Endothelial cell of umbilical vein (primary cell): ENCODE measurements around the gene PPP1R9A. TPM values are rescaled to one million over a fixed set of nuclear protein-coding genes. Genes with fewer than 3 reads are reported as not detected.

Source experiments
- BruUV-seq: library from RNA; stranded (reverse); fragments of 400-500 nt; replicated peaks from 2 replicates; lab custom pipeline; 2021; lab: Mats Ljungman, UMichigan
- CTCF ChIA-PET: fragments of 300-600, 350-600 bp; sonication (Branson Sonifier 250); formaldehyde crosslinking; loops from one replicate; lab custom pipeline; 2021; ENCODE audit warnings: antibody characterized with exemption, inconsistent platforms; lab: Charles Lee
- POLR2A ChIA-PET: fragments of 300-600, 350-600 bp; sonication (Branson Sonifier 250); formaldehyde crosslinking; loops from one replicate; lab custom pipeline; 2021; ENCODE audit warnings: antibody characterized with exemption, inconsistent platforms; lab: Charles Lee
- DNase-seq: peaks from one replicate; pipeline ENCODE4 v3.0.0-alpha.2; 2011; ENCODE audit warnings: low read depth, low spot score
- FAIRE-seq: peaks from 2 replicates; lab custom pipeline; 2011; peaks lifted over from hg19 to GRCh38; lab: Jason Lieb, UNC
- H2AFZ ChIP-seq: 2 replicates; pipeline ENCODE4 v1.6.0; 2012; ENCODE audit warnings: low read depth, low read length, control low read depth, inconsistent platforms
- H3K27ac ChIP-seq: 2 replicates; pipeline ENCODE4 v1.5.1; 2011; ENCODE audit warnings: low read depth, mild to moderate bottlenecking, control low read depth, low read length, moderate library complexity; ENCODE audit not compliant: insufficient read depth
- H3K27me3 ChIP-seq, 2 experiments: 2 replicates each; pipeline versions ENCODE4 v1.6.0 to v1.6.1; 2011; ENCODE audit warnings: low read length in 2 of 2, mixed read lengths in 1 of 2; ENCODE audit not compliant: control insufficient read depth in 2 of 2, insufficient read depth in 2 of 2
- H3K36me3 ChIP-seq, 2 experiments: 2 replicates in 1 of 2; 3 replicates in 1 of 2; pipeline ENCODE4 v1.5.1; 2011; ENCODE audit warnings: low read length in 2 of 2, mild to moderate bottlenecking in 1 of 2, moderate library complexity in 1 of 2; ENCODE audit not compliant: control insufficient read depth in 2 of 2, insufficient read depth in 2 of 2; ENCODE audit errors: extremely low read depth in 1 of 2
- H3K4me1 ChIP-seq: 3 replicates; pipeline ENCODE4 v1.5.1; 2011; ENCODE audit warnings: mild to moderate bottlenecking, low read length; ENCODE audit not compliant: control insufficient read depth, insufficient read depth; ENCODE audit errors: extremely low read depth
- H3K4me2 ChIP-seq: 2 replicates; pipeline ENCODE4 v1.6.1; 2011; ENCODE audit warnings: low read length, control low read depth, mixed read lengths; ENCODE audit not compliant: insufficient read depth
- H3K4me3 ChIP-seq, 3 experiments: fragments of 200-600 bp in 1 of 3; sonication (generic), shearing (Covaris generic) in 1 of 3; replicated peaks in 1 of 3; 2 replicates each; pipeline ENCODE4 v1.5.1; 2011 to 2016; ENCODE audit warnings: control low read depth in 3 of 3, low read length in 3 of 3, mild to moderate bottlenecking in 2 of 3, inconsistent platforms in 1 of 3, low read depth in 1 of 3, moderate library complexity in 1 of 3; ENCODE audit not compliant: insufficient read depth in 1 of 3
- H3K79me2 ChIP-seq: 2 replicates; pipeline ENCODE4 v1.6.0; 2012; ENCODE audit warnings: low read length, inconsistent platforms; ENCODE audit not compliant: control insufficient read depth, insufficient read depth
- H3K9ac ChIP-seq: replicated peaks from 2 replicates; pipeline ENCODE3; 2011; ENCODE audit warnings: low read length, control low read depth; ENCODE audit not compliant: insufficient read depth; ENCODE audit errors: extremely low read depth
- H3K9me1 ChIP-seq: replicated peaks from 3 replicates; pipeline ENCODE4 v1.6.0; 2011; ENCODE audit warnings: mild to moderate bottlenecking, low read length; ENCODE audit not compliant: control insufficient read depth, insufficient read depth; ENCODE audit errors: extremely low read depth
- H3K9me3 ChIP-seq: replicated peaks from 2 replicates; pipeline ENCODE4 v1.5.1; 2012; ENCODE audit warnings: low read length, inconsistent platforms; ENCODE audit not compliant: control insufficient read depth, insufficient read depth
- H4K20me1 ChIP-seq: replicated peaks from 2 replicates; pipeline ENCODE3; 2011; ENCODE audit warnings: mild to moderate bottlenecking, low read length; ENCODE audit not compliant: control insufficient read depth, insufficient read depth; ENCODE audit errors: extremely low read depth
- CTCF ChIP-seq, 2 donors: IDR thresholded peaks; 1 replicate in 1 of 2; 2 replicates in 1 of 2; pipeline ENCODE4 v1.5.1; 2011; ENCODE audit warnings: low read length in 2 of 2, mild to moderate bottlenecking in 2 of 2, moderate library complexity in 2 of 2, control low read depth in 1 of 2, inconsistent platforms in 1 of 2, low read depth in 1 of 2; ENCODE audit not compliant: insufficient read depth in 1 of 2; ENCODE audit errors: extremely low read depth in 1 of 2
- EZH2 ChIP-seq: IDR thresholded peaks from 2 replicates; pipeline ENCODE4 v1.6.1; 2012; ENCODE audit warnings: borderline replicate concordance, low read depth, mild to moderate bottlenecking, moderate library complexity, low read length, inconsistent platforms; ENCODE audit not compliant: severe bottlenecking
- FOS ChIP-seq: IDR thresholded peaks from 2 replicates; pipeline ENCODE4 v1.6.1; 2011; ENCODE audit warnings: mild to moderate bottlenecking, low read length, moderate library complexity, borderline replicate concordance; ENCODE audit not compliant: insufficient read depth
- GATA2 ChIP-seq: IDR thresholded peaks from 2 replicates; pipeline ENCODE4 v1.7.0; 2011; ENCODE audit warnings: low read depth, mild to moderate bottlenecking, moderate library complexity, mixed read lengths, low read length; ENCODE audit not compliant: insufficient read length, insufficient read depth
- JUN ChIP-seq: IDR thresholded peaks from 2 replicates; pipeline ENCODE4 v1.6.1; 2011; ENCODE audit warnings: borderline replicate concordance, low read depth; ENCODE audit not compliant: insufficient read length, insufficient read depth
- MAX ChIP-seq: IDR thresholded peaks from 2 replicates; pipeline ENCODE4 v1.6.1; 2011; ENCODE audit not compliant: insufficient read depth, insufficient read length
- MYC ChIP-seq: IDR thresholded peaks from one replicate; pipeline ENCODE4 v1.6.1; 2011; ENCODE audit warnings: mild to moderate bottlenecking, low read depth, low read length
- POLR2A ChIP-seq: IDR thresholded peaks from 2 replicates; pipeline ENCODE4 v1.6.1; 2012; ENCODE audit warnings: low read depth, mild to moderate bottlenecking, control low read depth, low read length
- POLR2AphosphoS5 ChIP-seq: IDR thresholded peaks from 2 replicates; pipeline ENCODE4 v1.6.1; 2012; ENCODE audit warnings: low read depth, mild to moderate bottlenecking, control low read depth, low read length, moderate library complexity; ENCODE audit not compliant: insufficient read depth
- dilution Hi-C: fragments of 300-500 bp; cut with MboI; formaldehyde crosslinking; loops from one replicate; pipeline ENCODE4 v1.15.0; 2019; ENCODE audit warnings: low sequenced_read_pairs; ENCODE audit not compliant: extremely low pct_ligation_motif_present
- intact Hi-C: fragments of 100-400 bp; cut with micrococcal nuclease; formaldehyde crosslinking; loops from one replicate; pipeline ENCODE4 v1.10.0; 2022
- polyA plus RNA-seq, 4 experiments: library from polyadenylated mRNA; depleted of rRNA in 3 of 4; stranded (reverse) in 3 of 4; unstranded in 1 of 4; fragments of >200 nt; gene quantifications; 2 replicates each; pipeline versions ENCODE4 v1.2.1 to v1.2.3, GENCODE V29; 2011 to 2012; ENCODE audit warnings: missing spikeins in 1 of 4
- total RNA-seq: library from RNA; stranded (reverse); gene quantifications from 2 replicates; pipeline ENCODE4 v1.2.3, GENCODE V29; 2021

PPP1R9A gene
- total and polyA plus RNA-seq, 2 donors (not counting 3 experiments of a cell fraction or from before 2014, with no cell fraction given) = 0.50 to 3.0 TPM

DNA sequence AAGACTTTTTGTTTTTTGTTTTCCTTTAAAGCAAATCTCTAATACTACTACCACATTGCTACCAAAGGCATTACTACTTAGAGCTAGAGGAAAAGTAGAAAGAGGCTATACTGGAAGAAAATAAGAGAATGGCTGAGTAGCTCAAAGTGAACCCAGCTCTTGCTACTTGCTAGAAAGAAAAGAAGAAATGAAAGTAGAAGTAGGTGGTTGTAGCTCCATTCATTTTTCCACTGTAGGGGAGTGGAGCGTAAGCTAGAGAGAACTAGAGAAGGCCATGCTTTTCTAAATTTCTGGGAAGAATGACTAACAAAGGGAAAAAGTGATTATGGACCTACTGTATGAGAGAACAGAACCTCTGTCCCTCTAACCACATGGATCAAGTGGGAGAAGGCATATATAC is 232.5 kb downstream of the PPP1R9A start:
- intact Hi-C loops = no loop called here
- ChIA-PET CTCF (interaction anchor here (0.6 to 1.0 kb wide), 5 partner anchors 10 to 711 kb away, joined by 3 to 5 read pairs (median 3); no protein-coding TSS in a partner anchor), POLR2A (no interaction called here)
- dilution Hi-C loops = no loop called here
- Histone ChIP-seq H3K36me3 (no peaks in the 10 kb centered on the region), H3K27ac (no peak overlapping the region), H3K9ac (no peak overlapping the region), H3K9me1 (no peaks in the 10 kb centered on the region), H3K79me2 (no peaks in the 10 kb centered on the region), H3K27me3 (no peaks in the 10 kb centered on the region), H4K20me1 (no peaks in the 10 kb centered on the region), H3K9me3 (no peaks in the 10 kb centered on the region), H2AFZ (no peak overlapping the region), H3K4me2 (no peak overlapping the region), H3K4me3 (no peak overlapping the region), H3K4me1 (no peaks in the 10 kb centered on the region)
- FAIRE-seq (no peak), DNase-seq (no peak)
- no peak for TF ChIP-seq EZH2
- no peak for TF ChIP-seq JUN
- TF ChIP-seq MAX = no peak
- no peak for TF ChIP-seq POLR2A
- TF ChIP-seq GATA2 = no peak
- no peak for TF ChIP-seq POLR2AphosphoS5
- TF ChIP-seq CTCF (IDR thresholded peaks at IDR 0.05; ENCODE audit: extremely low read depth in 1 of 2, insufficient read depth in 1 of 2, low read depth in 1 of 2, low read length in 2 of 2) = no peak
- TF ChIP-seq FOS = no peak
- no peak for TF ChIP-seq MYC
- no TSS peak for BruUV-seq
